ENCODE results near the gene UBN2. TPM values are rescaled to one million over a fixed set of nuclear protein-coding genes. Genes with fewer than 3 reads are reported as not detected.
"Not testable (repeated sequence)": the region's sequence is repeated elsewhere in the genome, so short reads cannot be mapped to it uniquely, and the experiment has no call there.

Gene UBN2
- total RNA-seq, 1 experiment from 2014 or later: 5.3 TPM

DNA sequence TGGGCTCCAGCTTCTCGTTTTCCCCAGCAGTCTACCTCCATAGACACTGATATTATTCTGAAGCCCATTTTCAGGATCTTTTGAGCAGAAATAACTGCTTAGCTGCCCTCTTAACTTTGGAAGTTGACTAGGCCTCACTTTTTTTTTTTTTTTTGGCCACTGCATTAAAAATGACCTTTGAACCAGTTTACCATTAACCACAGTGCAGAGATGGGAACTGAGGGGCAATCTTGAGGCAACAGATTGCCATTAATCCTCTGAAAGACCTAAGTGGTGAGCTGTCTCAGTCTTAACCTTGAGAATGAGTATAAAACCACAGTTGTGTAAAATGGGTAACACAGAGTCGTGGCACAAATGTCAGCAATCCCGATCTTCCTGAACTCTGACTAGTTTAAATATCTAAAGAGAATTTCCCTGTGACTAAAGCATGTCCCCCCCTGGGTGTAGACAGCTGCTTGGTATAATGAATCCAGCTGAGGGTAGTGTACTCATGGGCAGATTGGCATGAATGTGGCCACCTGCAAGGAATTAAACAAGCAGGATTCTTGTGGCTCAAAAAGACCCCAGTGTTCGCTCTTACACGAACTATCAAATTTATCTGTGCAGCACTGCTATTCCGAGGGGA, 64.0 kb downstream of the UBN2 start:
- DNase-seq (ENCODE audit: low read depth): peak; percentile 12

DNA sequence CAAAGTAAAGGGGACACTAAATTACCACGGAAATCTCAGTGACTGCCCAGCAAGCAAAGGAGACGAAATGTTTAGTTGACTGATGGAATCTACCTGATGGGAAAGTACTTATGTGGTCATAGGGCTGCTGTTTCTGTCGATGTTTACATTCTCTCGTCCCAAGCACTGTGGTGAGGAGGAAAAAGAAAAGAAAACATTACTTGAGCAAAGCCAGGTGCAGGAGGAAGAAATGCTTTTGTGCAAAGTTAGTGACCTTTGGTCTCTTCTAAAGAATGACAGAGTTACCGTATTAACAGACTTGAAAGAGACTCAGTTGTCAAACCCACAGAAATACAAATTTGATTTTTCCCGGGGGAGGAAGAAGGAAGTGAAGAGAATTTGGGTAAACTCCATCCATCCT, 66.8 kb downstream of the UBN2 start:
- no peak for DNase-seq (ENCODE audit: low read depth)

DNA sequence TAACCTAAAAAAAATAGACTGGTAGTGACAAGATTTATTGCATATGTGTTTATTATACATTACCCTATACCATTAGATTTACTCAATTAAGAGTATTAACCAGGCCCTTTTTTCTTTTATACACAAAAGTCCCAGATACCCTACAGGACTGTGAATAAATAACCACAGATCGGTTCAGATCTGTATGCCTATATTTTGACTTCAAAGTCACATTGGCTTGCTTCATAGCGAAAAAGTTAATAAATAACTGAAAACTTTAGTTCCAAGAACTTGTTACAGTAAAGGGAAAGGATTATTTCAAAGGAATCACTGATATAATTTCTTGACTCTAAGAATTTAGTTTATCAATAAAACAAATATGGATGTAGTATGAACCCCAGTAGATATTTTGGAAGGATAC, 68.3 kb downstream of the UBN2 start:
- no peak for DNase-seq (ENCODE audit: low read depth)

DNA sequence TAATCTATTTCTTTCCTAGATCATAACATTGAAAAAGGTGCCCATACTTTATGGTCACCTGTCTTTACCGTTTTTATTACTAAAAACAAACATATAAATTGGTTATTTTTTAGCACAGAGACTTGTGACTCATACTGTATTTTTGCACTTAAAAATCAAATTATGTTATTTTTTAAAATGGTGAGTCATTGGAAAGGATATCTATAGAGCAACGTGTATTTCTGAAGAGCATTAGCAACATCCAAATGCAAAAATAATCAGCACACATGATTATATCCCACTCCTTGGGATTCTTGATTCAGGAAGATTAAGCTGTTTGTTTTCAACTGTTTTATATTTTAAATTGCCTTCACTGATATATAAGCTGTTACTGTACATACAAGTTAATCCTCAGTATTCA, 69.4 kb downstream of the UBN2 start:
- DNase-seq (ENCODE audit: low read depth): peak; percentile 10

DNA sequence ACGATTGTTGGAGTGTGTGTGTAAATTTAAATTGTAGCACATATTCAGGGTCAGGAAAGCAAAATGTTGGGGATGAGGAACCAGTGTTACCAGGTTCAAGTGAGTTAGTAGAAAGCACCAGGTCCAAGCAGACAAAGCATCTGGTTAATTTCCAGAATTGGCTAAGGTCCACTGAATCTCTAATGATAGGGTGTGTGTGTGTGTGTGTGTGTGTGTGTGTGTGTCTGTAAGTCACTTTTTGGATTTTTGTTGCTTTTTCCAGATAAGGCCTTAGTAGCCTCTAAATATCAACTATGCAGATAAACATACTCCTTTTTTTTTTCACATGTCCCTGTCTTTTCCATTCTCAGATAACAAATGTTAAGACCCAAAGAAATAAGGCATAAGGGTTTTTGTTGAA, 73.5 kb downstream of the UBN2 start:
- DNase-seq (ENCODE audit: low read depth): no peak

DNA sequence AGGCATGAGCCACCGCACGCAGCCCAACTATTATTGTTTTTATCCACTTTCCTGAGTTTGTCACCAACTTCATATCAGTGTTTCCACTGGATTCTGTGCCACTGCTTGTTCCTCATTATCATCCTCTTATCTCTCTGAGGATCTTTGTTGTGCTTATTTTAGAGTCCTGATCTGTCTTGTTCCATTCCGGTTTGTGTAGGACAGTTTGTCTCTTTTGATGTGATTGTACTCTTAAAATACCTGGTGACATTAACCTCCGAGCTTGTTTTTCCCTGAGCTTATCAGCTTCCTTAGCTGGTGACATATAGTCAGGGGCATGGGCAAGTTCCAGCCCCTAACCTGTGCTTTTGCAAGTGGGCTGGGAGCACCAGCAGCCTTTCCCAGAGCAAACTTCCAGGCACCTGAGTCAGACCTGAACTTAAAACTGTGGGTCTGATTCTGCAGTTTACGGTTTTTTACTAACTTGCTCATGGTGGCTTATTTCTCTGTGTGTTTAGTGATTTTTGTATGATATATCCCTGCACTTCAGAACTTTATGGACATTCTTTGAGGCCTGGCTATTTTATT, 87.0 kb downstream of the UBN2 start:
- DNase-seq (ENCODE audit: low read depth): no peak

DNA sequence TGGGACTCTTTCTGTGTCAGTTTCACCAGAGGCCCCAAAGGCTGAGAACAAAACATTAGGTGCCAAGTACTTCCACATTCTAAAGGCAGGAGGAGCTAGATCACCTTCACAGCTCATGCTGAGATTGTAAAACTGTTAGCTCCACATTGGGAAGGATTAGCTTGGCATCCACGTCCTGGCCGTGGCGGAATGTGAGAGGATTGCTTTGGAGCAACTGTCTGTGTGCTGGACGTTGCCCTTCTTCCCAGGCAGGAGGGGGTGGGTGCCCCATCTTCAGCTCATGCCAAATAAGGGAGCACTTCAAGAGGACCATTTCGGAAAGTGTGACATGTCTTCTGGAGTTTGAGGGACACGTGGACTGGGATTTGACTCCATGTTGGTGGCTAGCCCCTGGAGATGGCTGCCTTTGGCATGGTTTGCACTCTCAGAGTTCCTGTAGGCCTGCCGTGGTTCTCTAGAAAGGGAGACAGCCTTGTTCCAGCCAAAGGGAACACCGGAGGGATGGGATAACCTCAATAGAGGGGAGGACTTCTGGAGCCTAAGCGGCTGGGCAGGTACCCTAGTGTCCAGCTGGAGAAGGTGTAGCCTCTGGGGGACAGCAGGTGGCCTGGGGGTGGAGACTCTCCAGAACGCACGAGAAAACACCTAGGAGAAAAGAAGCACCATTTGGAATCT, 90.2 kb downstream of the UBN2 start:
- DNase-seq (ENCODE audit: low read depth): peak; percentile 57

DNA sequence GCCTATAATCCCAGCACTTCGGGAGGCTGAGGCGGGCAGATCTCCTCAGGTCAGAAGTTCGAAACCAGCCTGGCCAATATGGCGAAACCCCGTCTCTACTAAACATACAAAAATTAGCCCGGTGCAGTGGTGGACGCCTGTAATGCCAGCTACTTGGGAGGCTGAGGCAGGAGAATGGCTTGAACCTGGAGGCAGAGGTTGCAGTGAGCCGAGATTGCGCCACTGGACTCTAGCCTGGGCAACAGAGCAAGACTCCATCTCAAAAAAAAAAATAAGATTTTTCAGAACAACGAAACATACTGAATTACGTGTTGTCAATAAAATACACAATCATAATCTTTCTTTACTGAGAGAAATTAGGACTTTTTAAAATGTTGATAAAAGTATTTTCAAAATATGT, 93.7 kb downstream of the UBN2 start:
- not testable (repeated sequence) for DNase-seq (ENCODE audit: low read depth)

DNA sequence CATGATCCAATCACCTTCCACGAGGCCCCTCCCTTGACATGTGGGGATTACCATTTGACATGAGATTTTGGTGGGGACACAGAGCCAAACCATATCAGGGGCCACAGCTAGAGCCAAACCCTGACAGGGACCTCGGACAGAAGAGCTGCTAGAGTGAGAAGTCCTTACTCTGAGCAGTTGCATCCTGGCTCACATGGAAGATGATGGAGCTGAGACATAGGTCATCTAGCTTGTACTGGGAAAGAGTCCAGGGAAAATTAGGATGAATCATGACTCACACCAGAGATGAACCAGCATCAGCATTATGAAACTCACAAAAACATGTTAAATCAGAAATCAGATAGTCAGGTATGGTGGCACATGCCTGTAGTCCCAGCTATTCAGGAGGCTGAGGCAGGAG, 97.3 kb downstream of the UBN2 start:
- peak; percentile 82 for DNase-seq (ENCODE audit: low read depth)

DNA sequence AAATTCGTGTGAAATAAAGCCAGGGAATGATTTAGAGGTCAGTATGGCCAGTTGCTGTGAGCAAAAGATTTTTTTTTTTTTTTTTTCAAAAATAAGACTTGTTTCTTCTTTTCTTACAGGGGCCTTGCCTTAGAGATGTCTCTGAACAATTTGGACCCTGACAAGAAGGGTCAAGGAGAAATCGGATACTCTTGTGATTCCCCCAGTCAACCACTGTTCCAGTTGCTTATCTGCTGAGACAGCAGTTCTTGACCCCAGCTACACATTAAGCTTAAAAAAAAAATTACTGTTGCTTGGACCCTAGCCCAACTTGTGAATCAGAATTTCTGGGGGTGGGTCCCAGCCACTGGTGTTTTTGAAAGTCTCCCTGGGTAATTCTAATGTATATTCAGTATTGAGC, 98.1 kb downstream of the UBN2 start:
- no peak for DNase-seq (ENCODE audit: low read depth)

DNA sequence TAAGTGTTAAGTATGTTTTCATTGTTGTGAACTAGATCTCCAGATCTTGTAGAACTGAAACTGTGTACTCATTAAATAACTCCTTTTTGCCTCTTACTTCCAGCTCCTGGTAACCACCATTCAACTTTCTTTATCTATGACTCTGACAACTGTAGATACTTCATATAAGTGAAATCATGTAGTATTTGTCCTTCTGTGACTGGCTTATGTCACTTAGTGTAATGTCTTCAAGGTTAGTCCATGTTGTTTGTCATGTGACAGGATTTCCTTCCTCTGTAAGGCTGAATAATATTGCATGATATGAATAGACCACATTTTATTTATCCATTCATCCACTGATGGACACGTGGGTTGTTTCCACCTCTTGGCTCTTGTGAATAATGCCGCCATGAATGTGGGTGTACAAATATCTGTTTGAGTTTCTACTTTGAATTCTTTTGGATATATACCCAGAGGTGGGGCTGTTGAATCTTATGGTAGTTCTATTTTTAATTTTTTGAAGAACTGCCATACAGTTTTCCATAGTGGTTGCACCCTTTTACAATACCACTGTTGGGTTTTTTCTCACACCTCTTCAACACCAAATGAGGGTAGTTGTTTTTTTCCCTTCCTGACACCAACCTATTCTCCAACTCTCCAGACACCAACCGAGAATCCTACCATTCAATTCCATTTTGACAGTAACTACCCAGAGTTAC, 99.4 kb downstream of the UBN2 start:
- no peak for DNase-seq (ENCODE audit: low read depth)

DNA sequence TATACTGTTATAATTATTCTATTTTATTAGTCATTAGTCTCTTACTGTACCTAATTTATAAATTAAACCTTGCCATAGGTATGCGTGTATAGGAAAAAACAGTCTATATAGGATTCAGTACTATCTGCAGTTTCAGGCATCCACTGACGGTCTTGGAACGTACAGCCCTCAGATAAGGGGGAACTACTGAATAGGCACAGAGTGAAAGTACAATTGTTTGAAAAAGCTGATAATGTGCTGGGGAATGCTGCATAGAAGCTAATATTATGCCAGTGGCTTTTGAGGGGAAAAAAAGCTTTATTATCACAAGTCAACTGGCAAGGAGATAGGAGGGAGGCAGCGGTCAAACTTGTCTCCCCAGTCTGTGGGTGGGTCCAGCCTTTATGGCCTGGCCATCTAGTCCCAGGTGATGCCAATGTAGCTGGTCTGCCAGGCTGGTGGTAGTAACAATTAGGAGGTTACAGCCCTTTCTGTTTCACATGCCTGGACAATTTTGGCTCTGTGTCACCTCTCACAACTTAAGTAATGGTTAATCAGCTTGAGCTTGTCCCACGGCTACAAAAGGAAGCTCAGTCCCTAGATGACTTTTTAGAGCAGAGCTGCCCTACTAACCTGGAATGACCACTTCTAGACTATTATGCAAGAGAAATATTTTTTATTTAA, 101.8 kb downstream of the UBN2 start:
- DNase-seq (ENCODE audit: low read depth): no peak

DNA sequence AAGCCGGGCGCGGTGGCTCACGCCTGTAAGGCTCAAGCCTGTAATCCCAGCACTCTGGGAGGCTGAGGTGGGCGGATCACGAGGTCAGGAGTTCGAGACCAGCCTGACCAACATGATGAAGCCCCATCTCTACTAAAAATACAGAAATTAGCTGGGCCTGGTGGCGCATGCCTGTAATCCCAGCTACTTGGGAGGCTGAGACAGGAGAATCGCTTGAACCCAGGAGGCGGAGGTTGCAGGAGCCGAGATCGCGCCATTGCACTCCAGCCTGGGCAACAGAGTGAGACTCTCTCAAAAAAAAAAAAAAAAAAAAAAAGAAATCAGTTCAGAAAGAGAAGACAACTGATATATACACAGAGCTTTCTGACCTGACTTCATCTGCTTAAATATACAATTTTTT, 102.4 kb downstream of the UBN2 start:
- DNase-seq (ENCODE audit: low read depth): not testable (repeated sequence)

DNA sequence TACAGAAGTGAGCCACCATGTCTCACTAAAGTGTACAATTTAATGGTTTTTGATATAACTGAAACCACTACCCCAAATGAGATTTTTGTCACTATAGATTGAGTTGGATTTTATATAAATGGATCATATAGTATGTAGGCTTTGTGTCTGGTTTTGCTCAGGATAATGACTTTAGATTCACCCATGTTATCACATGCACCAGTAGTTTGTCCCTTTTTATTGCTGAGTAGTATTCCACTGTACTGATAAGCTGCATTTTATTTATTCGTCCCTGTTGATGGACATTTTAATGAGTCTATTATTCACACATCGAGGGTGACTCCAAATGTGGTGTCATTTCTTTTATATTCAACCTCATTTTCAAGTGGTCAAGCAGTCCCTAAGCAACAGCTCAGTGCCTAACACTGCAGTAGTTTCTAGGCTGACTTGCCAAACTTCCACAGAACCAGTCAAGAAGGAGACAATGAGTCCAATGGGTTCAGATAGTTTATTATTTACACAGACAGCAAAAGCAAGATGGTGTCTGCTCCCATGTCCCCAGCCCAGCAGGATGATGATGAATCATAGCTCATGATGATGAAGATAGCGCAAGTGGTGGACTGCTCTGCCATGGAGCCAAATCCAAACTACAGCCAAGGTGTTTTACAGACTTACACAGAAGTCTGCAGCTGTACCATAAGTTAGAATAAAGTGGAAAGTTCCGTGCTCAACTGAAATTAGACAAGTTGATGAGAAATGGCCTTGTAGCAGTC, 103.5 kb downstream of the UBN2 start:
- no peak for DNase-seq (ENCODE audit: low read depth)

DNA sequence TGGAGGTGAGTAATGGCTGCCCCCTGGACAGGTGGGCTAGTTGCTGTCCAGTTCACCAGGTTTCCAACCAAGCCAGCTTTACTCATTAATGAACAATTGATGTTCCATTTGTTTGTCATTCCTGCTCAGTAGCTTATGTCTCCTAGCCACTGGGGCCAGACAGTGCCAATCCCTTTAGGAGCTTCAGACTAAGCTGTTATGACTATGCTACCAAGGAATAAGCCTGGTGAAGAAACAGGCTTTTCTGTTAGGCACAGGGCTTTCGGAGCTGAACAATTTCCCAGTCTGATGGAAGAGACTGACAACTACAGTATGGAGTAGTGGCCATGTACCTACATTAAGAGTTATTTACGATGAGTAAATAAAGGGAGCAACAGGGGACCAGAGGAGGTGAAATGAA, 108.0 kb downstream of the UBN2 start:
- DNase-seq (ENCODE audit: low read depth): no peak

DNA sequence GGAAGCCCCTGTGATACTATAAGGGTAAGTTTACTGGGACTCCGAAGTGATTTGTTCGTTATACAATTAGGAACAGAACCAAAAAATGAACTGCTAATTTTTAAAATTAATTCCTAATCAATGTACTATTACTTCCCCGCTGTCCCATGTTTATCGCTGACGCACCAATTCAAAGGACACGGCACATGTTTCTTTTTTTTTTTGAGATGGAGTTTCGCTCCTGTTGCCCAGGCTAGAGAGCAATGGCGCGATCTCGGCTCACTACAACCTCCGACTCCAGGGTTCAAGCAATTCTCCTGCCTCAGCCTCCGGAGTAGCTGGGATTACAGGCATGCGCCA, 108.6 kb downstream of the UBN2 start:
- no peak for DNase-seq (ENCODE audit: low read depth)

DNA sequence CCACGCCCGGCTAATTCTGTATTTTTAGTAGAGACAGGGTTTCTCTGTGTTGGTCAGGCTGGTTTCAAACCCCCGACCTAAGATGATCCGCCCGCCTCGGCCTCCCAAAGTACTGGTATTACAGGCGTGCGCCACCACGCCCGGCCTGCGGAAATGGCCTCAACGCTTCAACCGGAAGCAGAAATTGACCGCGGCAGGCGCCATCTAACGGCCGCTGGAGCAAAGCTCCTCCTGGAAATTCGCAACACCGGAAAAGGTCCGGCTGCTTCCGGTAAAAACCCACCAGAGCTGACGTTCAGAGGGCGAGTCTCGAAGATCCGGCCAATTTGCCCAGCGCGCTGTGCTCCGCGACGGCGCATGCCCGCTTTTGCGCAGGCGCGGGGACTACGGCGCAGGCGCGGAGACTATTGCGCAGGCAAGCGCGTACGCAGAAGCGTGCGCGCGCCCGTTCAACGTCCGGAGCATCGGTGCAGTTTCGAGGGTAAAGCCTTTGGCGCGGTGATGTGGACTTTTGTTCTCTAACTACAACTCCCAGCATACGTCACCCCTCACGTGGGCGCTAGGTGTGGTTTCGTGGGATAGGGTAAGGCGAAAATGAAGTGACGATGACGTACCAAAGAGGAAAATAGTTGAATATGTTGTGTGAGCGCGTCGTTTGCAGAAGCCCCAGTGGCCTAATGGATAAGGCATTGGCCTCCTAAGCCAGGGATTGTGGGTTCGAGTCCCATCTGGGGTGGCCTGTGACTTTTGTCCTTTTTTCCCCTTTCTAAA, 109.2 kb downstream of the UBN2 start:
- peak; percentile 100 for DNase-seq (ENCODE audit: low read depth)

DNA sequence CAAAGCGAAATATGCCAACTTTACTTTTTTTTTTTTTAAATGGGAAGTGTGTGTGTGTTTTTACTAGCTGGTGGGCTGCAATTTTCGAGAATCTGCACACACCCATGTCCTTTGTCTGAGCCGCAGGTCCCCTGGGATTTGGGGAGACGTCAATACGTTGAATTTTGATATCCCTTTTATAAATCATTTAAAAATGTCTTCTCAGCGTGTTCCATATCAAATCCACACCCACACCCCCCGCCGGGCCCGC, 109.7 kb downstream of the UBN2 start:
- no peak for DNase-seq (ENCODE audit: low read depth)

DNA sequence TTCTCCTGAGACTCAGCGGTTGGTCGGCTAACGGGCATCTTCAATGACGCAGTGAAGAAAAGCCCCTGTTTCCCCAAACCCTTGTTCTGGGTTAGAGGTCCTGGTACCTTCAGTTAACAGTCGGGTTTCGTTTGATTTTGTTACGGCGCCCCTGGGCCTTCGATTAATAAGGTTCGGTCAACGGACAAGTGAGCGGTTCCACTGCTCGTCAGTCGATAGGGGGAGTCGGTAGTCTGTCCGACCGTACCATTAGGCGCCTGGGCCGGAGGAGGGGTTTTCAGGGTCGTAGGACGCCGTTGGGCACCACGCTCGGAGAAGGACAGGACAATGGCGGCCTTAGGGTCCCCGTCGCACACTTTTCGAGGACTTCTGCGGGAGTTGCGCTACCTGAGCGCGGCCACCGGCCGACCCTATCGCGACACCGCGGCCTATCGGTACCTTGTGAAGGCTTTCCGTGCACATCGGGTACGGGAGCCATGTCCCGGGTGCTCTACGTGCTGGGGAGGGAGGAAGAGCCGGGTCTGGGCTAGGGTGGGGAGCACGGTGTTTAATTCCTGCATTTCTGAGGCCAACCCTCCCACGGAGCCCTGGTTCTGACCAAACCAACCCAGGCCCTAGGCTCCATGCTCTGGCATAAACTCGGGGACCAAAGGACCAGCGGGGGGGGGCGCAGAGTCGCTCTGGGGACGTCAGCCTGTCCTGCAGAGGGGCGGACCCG, 110.2 kb downstream of the UBN2 start, which contains the start of gene FMC1:
FMC1 (plus strand) TSS at position 280 of the 718 bp plus-strand sequence; CDS start at position 328, 48 bp downstream.
- peak; percentile 95 for DNase-seq (ENCODE audit: low read depth)

DNA sequence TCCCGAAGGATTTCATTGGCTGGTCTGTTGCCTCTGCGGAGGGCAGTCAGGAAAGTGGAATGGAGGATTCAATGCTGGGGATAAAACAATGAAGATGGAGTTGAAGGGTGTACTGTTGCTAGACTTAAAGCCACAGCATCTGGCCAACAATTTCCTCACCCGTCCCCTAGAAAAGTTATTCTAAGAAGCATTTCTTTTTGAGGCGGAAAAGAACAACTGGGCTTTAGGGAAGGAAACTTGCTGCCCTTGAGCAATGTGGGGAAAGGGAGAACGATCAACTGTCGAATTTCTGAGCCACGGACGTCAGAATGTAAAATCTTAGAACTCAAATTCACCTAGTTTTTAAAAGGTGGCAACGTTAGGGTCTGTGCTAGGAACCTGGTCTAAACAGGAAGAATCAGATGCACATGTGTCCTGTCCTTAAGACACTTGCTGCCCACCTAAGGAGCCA, 110.8 kb downstream of the UBN2 start:
- DNase-seq (ENCODE audit: low read depth): peak; percentile 9
